ENCODE data around the gene ORC6. TPM values are rescaled to one million over a fixed set of nuclear protein-coding genes. Genes with fewer than 3 reads are reported as not detected.

The ORC6 gene
- total and polyA plus RNA-seq, 10 of the 15 experiments (the other 5 are each of a cell fraction or from before 2014, with no cell fraction given) = 25.7 to 88.5 (median 49.1) TPM

DNA sequence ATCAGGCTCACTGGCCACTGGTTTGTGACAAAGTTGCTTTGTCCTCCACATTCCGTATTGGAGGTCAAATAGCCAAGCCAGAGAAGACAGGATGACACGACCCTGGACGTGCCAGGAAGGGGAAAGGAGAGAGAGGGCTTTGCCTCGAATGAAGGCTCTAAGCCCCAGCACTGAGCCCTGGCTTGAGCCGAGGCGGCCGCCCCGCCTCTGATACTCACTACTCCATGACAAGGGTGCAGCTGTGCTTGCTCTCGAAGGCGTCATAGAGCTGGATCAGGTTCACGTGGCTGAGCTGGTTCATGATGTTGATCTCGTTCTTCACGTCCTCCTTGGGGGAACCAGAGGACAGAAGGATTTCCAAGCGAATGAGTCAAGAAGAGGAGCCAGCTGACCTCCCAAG lies 39.3 kb downstream of the ORC6 start (continued):
- TF ChIP-seq, protein P1, sequence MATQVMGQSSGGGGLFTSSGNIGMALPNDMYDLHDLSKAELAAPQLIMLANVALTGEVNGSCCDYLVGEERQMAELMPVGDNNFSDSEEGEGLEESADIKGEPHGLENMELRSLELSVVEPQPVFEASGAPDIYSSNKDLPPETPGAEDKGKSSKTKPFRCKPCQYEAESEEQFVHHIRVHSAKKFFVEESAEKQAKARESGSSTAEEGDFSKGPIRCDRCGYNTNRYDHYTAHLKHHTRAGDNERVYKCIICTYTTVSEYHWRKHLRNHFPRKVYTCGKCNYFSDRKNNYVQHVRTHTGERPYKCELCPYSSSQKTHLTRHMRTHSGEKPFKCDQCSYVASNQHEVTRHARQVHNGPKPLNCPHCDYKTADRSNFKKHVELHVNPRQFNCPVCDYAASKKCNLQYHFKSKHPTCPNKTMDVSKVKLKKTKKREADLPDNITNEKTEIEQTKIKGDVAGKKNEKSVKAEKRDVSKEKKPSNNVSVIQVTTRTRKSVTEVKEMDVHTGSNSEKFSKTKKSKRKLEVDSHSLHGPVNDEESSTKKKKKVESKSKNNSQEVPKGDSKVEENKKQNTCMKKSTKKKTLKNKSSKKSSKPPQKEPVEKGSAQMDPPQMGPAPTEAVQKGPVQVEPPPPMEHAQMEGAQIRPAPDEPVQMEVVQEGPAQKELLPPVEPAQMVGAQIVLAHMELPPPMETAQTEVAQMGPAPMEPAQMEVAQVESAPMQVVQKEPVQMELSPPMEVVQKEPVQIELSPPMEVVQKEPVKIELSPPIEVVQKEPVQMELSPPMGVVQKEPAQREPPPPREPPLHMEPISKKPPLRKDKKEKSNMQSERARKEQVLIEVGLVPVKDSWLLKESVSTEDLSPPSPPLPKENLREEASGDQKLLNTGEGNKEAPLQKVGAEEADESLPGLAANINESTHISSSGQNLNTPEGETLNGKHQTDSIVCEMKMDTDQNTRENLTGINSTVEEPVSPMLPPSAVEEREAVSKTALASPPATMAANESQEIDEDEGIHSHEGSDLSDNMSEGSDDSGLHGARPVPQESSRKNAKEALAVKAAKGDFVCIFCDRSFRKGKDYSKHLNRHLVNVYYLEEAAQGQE (IDR thresholded peaks at IDR 0.05; ENCODE audit: low read depth, low read length) = no peak
- TF ChIP-seq RB1 (IDR thresholded peaks at IDR 0.05; ENCODE audit: borderline replicate concordance) (no peak), EZH2 (IDR thresholded peaks at IDR 0.05; ENCODE audit: borderline replicate concordance, control insufficient read depth, low read depth, low read length) (no peak), CBX5 (IDR thresholded peaks at IDR 0.05; ENCODE audit: low read depth) (no peak), SP1 (IDR thresholded peaks at IDR 0.05; ENCODE audit: low read depth, low read length) (no peak), DPF2 (IDR thresholded peaks at IDR 0.05) (no peak)

DNA sequence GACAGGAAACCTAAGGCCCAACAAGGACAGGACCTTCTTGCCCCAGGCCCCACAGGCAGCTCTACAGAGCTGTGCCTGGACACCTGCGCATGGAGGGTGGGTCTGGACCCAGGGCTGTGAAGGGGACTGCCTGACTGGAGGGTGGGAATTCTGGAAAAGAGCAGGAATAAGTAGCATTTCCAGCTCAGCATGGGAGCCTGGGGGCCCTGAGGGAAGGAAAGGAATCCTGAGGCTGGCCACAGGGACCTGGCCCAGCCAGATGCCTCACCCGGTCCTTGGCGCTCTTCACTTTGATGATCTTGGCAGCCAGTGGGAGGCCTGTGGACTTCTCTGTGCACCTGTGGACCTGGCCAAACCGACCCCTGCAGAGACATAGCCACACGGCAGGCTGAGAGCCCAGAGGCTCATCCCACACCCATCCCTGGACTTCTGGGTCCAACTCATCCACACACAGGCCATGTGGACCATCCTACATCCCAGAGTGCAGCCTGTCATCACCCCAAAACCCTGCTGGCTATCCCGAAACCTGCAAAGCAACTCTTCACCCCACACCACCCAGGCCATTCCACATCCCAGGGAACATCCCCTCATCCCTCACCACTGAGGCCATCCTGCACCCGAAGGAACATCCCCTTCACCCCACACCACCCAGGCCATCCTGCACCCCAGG lies 40.0 kb downstream of the ORC6 start:
- H3K36me3 ChIP-seq (ENCODE audit: control insufficient read depth in 2 of 2, insufficient read depth in 2 of 2, low read length in 1 of 2) = no peaks in the 10 kb centered on the region; a peak in 1 of 4 replicates
- H3K9me3 ChIP-seq (replicated peaks; ENCODE audit: control insufficient read depth, insufficient read depth, low read length) = peaks cover under 1% of the 10 kb centered on the region; the same call in 1 of the 3 replicates
- no peaks in the 10 kb centered on the region for H4K20me1 ChIP-seq (ENCODE audit: control insufficient read depth, insufficient read depth)
- ChIA-PET POLR2A (no interaction called here), SMC1A (ENCODE audit: uncharacterized antibody, unreplicated experiment) (no interaction called here), RAD21 (ENCODE audit: unreplicated experiment) (no interaction called here), CTCF (no interaction called here)
- no peak for FAIRE-seq
- no peak overlapping the region for H3K9ac ChIP-seq (ENCODE audit: control insufficient read depth, insufficient read depth, low read length)
- ATAC-seq = no peak
- intact Hi-C loops (cut with micrococcal nuclease; ENCODE audit: unreplicated experiment) (no loop called here), in situ Hi-C loops (cut with MboI) (no loop called here)
- no TSS peak for BruUV-seq (replicated peaks)
- no peak for DNase-seq (ENCODE audit: low read depth, low spot score)
- no peak overlapping the region for H3K4me3 ChIP-seq
- H3K4me1 ChIP-seq (ENCODE audit: control insufficient read depth, insufficient read depth, low read length) = no peaks in the 10 kb centered on the region
- H3K27ac ChIP-seq (ENCODE audit: control insufficient read depth, insufficient read depth) = no peak overlapping the region
- H3K79me2 ChIP-seq (ENCODE audit: control insufficient read depth, insufficient read depth, low read length) = no peaks in the 10 kb centered on the region
- H3K4me2 ChIP-seq (ENCODE audit: control insufficient read depth, insufficient read depth) = no peak overlapping the region
- H3K27me3 ChIP-seq (replicated peaks in 1 of 2; ENCODE audit: control insufficient read depth in 2 of 2, insufficient read depth in 2 of 2, low read length in 1 of 2) = no peaks in the 10 kb centered on the region
- 60% methylated on average over 7 of the region's 7 CpGs for WGBS (ENCODE audit: insufficient coverage, insufficient replicate concordance, low lambda C conversion rate, missing lambda C conversion rate)
- H2AFZ ChIP-seq (ENCODE audit: control insufficient read depth, low read depth, low read length) = no peak overlapping the region
- TF ChIP-seq, protein P2, sequence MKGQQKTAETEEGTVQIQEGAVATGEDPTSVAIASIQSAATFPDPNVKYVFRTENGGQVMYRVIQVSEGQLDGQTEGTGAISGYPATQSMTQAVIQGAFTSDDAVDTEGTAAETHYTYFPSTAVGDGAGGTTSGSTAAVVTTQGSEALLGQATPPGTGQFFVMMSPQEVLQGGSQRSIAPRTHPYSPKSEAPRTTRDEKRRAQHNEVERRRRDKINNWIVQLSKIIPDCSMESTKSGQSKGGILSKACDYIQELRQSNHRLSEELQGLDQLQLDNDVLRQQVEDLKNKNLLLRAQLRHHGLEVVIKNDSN (IDR thresholded peaks at IDR 0.05; ENCODE audit: borderline replicate concordance, extremely low read length, insufficient read depth, low read depth, low read length) = no peak
- no peak for TF ChIP-seq RCOR1 (conservative IDR thresholded peaks at IDR 0.05; ENCODE audit: low read depth, low read length)
- no peak for TF ChIP-seq SIN3A (IDR thresholded peaks at IDR 0.05; ENCODE audit: low read depth, low read length)
- no peak for TF ChIP-seq CBX5 (IDR thresholded peaks at IDR 0.05; ENCODE audit: low read depth)
- TF ChIP-seq, protein P3, sequence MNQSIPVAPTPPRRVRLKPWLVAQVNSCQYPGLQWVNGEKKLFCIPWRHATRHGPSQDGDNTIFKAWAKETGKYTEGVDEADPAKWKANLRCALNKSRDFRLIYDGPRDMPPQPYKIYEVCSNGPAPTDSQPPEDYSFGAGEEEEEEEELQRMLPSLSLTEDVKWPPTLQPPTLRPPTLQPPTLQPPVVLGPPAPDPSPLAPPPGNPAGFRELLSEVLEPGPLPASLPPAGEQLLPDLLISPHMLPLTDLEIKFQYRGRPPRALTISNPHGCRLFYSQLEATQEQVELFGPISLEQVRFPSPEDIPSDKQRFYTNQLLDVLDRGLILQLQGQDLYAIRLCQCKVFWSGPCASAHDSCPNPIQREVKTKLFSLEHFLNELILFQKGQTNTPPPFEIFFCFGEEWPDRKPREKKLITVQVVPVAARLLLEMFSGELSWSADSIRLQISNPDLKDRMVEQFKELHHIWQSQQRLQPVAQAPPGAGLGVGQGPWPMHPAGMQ (IDR thresholded peaks at IDR 0.05; ENCODE audit: borderline replicate concordance) = no peak
- no peak for TF ChIP-seq CREB1 (IDR thresholded peaks at IDR 0.05; ENCODE audit: low read depth)
- no peak for TF ChIP-seq ZNF384 (IDR thresholded peaks at IDR 0.05; ENCODE audit: borderline replicate concordance, low read depth, low read length)
- no peak for TF ChIP-seq SREBF1 (IDR thresholded peaks at IDR 0.05; ENCODE audit: low read length)
- TF ChIP-seq NR2F1 (conservative IDR thresholded peaks at IDR 0.05) = no peak
- TF ChIP-seq, protein P4, sequence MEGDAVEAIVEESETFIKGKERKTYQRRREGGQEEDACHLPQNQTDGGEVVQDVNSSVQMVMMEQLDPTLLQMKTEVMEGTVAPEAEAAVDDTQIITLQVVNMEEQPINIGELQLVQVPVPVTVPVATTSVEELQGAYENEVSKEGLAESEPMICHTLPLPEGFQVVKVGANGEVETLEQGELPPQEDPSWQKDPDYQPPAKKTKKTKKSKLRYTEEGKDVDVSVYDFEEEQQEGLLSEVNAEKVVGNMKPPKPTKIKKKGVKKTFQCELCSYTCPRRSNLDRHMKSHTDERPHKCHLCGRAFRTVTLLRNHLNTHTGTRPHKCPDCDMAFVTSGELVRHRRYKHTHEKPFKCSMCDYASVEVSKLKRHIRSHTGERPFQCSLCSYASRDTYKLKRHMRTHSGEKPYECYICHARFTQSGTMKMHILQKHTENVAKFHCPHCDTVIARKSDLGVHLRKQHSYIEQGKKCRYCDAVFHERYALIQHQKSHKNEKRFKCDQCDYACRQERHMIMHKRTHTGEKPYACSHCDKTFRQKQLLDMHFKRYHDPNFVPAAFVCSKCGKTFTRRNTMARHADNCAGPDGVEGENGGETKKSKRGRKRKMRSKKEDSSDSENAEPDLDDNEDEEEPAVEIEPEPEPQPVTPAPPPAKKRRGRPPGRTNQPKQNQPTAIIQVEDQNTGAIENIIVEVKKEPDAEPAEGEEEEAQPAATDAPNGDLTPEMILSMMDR (IDR thresholded peaks at IDR 0.05 in 2 of 3, conservative IDR thresholded peaks at IDR 0.05 in 1 of 3; ENCODE audit: control insufficient read depth in 2 of 3, extremely low read depth in 1 of 3, insufficient read depth in 1 of 3, low read depth in 3 of 3, low read length in 3 of 3) = no peak

All from GM12878 (cell line).